Activated CD4-positive, alpha-beta T cell treated with anti-CD3 and anti-CD28 coated beads, Interleukin-2, amount 50 U/mL, for 1 hour (primary cell): ENCODE results near the gene SPEN.

ENCODE experiments used
- DNase-seq: peaks from one replicate; pipeline ENCODE4 v3.0.0-alpha.2; 2020

The SPEN gene

GRCh38 chr1:15949453-15950245 is 102.1 kb downstream of the SPEN start:
- peak; percentile 88 for DNase-seq

GRCh38 chr1:15950302-15950701 is 102.8 kb downstream of the SPEN start:
- DNase-seq: no peak

DNA sequence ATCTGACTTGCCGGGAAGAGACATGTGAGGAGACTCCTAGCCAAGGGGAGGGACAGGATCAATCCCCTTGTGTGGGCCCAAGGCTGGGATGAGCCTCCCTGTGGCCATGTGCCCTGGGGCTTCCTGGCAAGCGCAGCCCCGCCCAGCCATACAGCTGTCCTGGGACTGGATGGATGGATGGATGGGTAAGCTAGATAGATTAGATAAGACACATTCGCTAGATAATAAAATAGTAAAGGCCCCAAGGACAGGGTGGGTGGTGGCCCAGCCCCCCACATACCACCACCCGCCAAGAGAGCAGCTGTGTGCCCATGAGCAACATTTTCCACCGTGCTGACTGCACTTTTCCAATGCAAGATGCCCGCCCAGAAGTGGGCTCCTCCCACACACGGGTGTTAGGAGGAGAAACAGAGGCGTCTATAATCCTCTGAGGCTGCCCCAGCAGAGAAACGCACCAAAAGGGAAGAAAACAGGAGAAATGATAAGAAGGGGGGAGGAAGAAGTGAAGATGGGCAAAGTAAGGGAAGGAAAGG is 103.3 kb downstream of the SPEN start:
- peak; percentile 73 for DNase-seq

GRCh38 chr1:15951341-15952153 is 104.0 kb downstream of the SPEN start:
- DNase-seq: no peak

- no peak for DNase-seq
Observed at GRCh38 chr1:15952317-15953258, 105.1 kb downstream of the SPEN start.

DNA sequence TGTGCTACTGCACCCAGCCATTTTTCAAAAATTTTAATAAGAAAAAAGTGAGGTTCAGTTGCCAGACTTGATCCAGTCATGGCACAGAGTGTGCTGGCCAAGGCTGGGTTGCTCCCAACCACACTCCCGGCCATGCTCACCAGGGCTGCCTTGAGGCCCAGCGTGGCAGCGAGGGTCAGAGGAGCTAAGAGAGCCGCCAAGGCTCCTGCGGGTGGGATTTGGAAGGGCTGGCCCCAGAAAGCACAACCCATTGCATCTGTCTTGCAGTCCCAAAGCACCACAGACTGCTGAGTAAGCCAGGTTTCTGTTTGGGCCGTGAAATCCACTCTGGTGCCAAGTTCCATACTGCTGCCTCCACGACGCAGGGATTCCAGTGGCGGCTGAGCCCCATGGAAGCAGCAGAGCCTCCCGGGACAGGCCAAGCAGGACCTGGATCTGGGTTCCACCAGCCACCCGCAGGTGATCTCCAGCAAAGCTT is 105.8 kb downstream of the SPEN start:
- DNase-seq: no peak

DNA sequence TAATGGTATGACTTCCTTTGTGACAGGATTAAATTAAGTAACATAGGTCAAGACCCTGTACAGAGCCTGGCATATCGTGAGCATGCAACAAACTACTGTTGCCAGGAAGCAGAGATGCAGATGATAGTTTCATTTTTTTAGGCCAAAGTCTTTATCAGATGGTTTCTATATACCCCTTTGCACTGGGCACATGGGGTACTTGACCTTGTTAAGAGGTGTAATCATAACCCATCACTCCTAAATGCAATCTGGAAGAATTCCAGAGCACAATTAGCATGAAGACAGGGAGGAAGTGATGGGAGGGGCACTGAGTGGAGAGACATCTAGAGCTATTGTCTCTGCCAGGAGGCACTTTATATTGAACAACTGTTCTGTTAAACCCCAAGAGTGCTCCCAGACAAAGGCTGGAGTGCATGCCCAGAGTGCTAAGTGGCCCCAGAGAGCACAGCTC is 106.3 kb downstream of the SPEN start:
- DNase-seq: no peak

DNA sequence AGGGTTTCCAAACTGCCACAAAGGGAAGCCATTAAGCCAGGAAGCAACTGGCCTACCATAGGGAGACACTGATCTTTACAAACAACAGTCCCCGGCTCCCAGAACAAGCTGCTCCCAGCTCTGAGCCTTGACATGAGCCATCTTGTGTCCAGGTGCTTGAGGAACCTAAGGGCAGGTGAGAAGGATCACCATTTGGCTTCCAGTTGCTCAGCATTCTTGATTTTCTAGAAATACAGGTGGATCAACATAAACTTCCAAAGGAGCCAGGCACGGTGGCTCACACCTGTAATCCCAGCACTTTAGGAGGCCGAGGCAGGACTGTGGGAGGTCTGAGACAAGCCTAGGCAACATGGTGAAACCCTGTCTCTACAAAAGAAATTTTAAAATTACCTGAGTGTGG is 106.8 kb downstream of the SPEN start:
- no peak for DNase-seq

DNA sequence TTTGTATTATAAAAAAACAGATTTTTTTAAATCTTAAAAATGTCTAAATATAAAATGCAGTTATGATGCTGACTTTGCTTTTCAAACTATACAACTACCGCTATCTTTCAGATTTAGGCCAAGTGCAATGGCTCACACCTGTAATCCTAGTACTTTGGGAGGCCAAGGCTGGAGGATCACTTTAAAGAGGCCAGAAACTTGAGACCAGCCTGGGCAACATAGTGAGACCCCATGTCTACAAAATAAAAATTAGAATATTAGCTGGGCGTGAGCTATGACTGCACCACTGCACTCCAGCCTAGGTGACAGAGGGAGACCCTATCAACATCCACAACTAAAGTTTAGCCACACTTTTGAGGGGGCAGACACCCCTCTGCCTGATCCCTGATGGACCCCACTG is 108.0 kb downstream of the SPEN start:
- DNase-seq: no peak

DNA sequence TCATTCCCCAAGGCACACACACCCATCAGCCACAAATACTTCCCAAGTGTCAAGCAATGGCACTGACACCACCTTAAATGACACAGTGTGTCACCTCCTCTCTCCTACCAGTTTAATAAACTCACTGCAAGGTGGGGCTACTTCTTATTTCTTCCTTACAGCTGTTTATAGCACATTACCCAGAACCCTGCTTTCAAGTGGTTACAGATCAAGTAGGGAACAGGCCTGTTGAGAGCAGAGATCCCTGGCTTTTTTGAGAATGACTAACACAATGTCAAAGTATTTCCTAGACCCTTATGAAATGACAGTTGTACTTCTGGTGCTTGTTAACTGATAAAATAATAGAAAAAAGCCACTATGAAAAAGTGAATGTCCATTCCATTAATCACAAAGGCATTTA is 108.6 kb downstream of the SPEN start:
- no peak for DNase-seq

GRCh38 chr1:15957221-15958095 is 110.0 kb downstream of the SPEN start:
- no peak for DNase-seq

- no peak for DNase-seq
Observed at GRCh38 chr1:15958111-15958510, 110.6 kb downstream of the SPEN start.

- no peak for DNase-seq
Observed at GRCh38 chr1:15958793-15959192, 111.3 kb downstream of the SPEN start.

DNA sequence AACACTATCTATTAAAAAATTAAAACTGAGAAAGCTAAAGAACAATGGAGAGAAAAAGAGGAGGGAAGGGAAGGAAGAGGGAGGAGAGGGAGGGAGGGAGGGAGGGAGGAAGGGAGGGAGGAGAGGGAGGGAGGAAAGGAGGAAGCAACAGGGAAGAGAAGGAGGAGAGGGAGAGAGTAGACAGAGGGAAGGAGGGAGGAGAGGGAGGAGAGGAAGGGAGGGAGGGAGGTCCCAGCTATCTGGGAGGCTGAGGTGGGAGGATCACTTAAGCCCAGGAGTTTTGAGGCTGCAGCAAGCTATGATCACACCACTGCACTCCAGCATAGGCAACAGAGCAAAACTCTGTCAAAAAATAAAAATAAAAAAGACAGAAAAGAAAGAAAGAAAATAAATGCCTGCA is 111.9 kb downstream of the SPEN start:
- no peak for DNase-seq

GRCh38 chr1:15959827-15960446 is 112.4 kb downstream of the SPEN start:
- DNase-seq: no peak

DNA sequence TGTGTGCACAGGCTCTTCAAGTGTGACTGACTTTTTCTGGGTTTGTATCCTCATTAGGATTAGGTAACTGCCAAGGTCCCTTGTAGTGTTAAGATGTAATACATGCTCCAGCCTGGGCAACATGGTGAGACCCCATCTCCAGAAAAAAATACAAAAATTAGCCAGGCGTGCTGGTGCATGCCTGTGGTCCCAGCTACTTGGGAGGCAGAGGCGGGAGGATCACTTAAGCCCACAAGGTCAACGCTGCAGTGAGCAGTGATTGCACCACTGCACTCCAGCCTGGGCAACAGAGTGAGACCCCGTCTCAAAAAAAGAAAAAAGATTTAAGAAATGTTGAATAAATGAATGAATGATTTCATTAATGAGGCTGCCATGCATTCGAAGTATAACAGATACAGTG is 113.3 kb downstream of the SPEN start:
- DNase-seq: no peak

DNA sequence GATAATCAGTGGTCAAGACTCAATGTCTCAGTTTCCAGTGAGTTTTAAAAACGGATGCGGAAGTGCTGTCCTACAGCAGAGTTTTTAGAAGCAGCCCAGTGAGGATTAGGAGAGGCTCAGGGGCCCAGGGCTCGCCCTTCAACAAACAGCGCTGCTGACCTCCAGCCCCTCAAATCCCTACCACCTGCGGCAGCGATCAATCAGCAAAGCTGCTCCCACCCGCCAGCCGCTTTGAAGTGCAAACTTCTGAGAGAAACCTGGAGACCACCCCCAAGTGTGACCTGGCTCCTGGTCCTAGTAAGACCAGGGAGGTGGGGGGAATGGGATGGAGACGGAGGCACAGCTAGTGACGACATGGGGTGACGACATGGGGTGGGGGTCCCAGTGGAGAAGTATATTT is 114.0 kb downstream of the SPEN start:
- DNase-seq: no peak

DNA sequence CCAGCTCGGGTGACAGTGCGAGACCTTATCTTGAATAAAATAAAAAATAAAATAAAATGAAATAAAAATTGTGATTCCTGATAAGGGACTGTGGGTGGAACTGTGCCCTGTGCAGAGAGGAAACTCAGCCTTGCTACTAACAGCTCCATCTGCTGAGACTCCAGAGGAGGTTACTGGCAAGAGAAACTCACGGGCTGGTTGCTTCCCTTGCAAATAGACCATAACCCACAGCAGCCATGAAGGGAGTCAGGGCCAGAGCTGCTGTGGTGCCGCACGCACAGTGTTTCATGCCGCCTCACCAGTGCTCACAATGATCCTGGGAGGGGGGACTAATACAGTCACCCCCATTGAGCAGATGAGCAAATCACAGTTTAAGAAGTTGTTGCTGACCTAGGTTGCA is 114.7 kb downstream of the SPEN start:
- DNase-seq: no peak

- DNase-seq: no peak
Observed at GRCh38 chr1:15962671-15963362, 115.3 kb downstream of the SPEN start.

GRCh38 chr1:15963363-15963967 is 116.0 kb downstream of the SPEN start:
- no peak for DNase-seq
